DLD1 (cell line): Measurements from ENCODE around the gene RHBDL3.

Experiments
- in situ Hi-C: cut with HindIII; loops from 2 replicates; pipeline ENCODE4 v1.10.0; 2017; ENCODE audit warnings: low sequenced_read_pairs

RHBDL3 gene

GRCh38 chr17:32266389-32267301 lies 1.0 kb downstream of the RHBDL3 start:
- in situ Hi-C loops: no loop called here

DNA sequence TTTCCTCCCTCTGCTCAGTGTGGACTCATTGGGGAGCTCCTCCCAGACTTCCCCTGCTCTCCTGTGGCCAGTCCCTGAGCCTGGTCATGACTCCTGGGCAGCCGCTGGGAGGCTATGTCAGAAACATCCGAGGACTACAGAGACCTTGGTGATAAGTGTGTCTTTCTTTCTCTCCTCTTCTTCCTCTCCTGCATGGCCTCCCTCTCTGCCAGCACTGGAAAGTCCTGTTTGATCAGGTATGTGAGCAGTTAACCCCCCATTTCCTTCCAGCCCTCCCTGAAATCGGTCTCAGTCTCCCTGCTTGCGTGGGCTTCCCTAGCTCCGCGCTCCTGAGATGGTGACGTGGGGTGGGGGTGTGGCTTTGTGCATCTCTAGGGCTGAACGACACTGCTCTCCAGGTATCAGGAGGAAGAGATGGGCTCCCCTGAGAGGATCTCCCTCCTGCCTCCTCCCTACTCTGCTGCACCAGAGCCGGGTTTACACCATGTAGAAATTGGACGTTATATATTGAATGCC lies 2.1 kb downstream of the RHBDL3 start:
- in situ Hi-C loops: no loop called here

GRCh38 chr17:32268734-32269288 lies 3.2 kb downstream of the RHBDL3 start:
- in situ Hi-C loops: no loop called here

GRCh38 chr17:32269377-32269776 lies 3.7 kb downstream of the RHBDL3 start:
- in situ Hi-C loops: no loop called here

DNA sequence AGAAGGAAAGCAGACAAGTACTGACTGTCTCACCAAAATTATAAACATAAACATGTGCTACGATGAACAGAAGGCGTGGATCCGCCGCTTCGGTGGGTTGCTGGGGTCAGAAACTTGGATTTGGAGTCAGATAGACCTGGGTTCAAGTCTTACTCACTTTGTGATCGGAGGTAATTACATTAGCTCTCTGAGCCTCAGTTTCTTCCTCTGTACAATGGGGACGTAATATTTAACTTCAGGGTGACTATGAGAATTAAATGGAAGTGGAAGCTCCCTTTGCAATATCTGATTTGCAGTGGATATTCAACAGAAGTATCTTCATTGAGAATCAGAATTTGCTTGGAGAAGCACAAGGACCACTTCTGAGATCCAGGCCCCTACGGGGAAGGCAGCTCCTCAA lies 6.2 kb downstream of the RHBDL3 start:
- in situ Hi-C loops: no loop called here

DNA sequence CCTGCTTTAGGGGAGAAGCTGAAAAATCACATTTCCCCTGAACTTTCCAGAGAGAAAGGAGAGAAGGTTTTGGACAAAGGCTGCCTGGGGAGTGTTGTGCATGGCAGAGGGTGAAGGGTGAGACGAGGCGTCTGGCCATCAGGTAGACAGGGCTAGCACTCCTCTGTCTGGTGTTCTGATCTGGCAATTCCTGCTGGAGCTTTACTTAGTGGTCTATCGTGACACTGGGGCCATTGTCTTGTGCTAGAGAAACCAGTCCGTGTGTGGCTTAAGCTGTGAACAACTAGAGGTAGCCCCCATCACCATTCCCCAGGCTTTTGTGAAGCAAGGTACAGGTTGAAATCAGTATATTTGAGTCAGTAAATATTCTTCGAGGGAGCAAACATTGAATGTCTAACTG lies 8.5 kb downstream of the RHBDL3 start:
- in situ Hi-C loops: no loop called here

DNA sequence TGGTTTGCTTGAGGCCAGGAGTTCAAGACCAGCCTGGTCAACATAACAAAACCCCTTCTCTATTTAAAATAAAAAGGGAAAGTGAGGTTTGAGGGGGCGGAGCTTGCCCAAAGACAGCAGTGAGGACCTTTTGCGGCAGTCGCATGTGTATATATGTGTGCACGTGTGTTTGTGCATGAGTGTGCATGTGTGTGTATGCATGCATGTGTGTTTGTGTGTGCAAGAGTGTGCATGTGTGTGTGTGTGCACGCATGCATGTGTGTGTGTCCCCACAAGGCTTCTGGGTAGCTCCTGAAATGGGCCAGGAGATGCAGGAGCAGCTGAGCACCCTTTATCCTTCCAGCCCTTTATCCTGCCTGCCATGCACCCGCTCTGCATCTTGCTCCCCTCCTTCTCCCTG lies 9.0 kb downstream of the RHBDL3 start:
- in situ Hi-C loops: no loop called here

GRCh38 chr17:32275060-32276042 lies 9.7 kb downstream of the RHBDL3 start:
- in situ Hi-C loops: no loop called here

- in situ Hi-C loops: no loop called here
Measured at GRCh38 chr17:32276171-32276601, 10.6 kb downstream of the RHBDL3 start.

- in situ Hi-C loops: no loop called here
Measured at GRCh38 chr17:32277284-32277683, 11.7 kb downstream of the RHBDL3 start.

GRCh38 chr17:32278815-32279214 lies 13.2 kb downstream of the RHBDL3 start:
- in situ Hi-C loops: no loop called here

DNA sequence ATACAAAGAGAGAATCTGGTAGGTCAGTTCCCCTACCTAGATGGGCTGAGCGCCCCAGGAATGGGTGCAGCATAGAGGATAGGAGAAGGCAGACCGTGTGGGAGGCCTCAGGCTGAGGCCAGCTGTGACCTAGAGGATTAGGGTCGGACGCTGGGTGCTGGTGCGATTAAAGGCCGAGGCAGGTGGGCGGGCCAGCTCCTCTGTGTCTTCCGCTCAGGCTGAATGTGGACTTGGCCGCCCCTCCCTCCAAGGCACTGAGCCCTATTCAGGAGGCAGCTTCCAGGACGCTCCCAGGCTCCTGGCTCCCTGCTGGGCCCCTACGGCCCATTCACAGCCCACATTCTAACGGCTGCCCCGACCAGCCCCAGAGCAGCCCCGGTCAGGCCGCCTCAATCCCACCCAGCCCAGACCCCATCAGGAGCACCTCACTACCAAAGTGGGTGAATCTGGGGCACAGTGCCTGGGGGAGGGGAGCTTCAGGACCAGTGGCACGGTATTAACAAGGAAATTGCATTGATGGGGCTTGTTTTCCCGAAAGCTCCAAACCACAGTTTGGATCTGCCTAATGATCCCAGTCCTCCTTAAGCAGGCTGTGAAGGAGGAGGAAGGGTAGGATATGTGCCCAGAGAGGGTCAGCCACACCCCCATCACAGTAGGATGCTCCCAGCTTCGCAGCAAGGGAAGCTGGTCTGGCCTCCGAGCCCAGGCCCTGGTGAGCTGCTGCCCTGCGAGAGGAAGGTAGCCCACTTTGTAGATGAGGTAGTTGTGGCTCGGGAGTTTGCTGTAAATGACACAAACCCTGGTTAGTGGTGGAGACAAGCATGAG lies 14.5 kb downstream of the RHBDL3 start:
- in situ Hi-C loops: no loop called here

- in situ Hi-C loops: no loop called here
Measured at GRCh38 chr17:32281011-32281451, 15.4 kb downstream of the RHBDL3 start.

GRCh38 chr17:32283745-32284201 lies 18.1 kb downstream of the RHBDL3 start:
- in situ Hi-C loops: no loop called here

GRCh38 chr17:32285306-32285705 lies 19.7 kb downstream of the RHBDL3 start:
- in situ Hi-C loops: no loop called here

- in situ Hi-C loops: no loop called here
Measured at GRCh38 chr17:32285746-32286517, 20.3 kb downstream of the RHBDL3 start.

DNA sequence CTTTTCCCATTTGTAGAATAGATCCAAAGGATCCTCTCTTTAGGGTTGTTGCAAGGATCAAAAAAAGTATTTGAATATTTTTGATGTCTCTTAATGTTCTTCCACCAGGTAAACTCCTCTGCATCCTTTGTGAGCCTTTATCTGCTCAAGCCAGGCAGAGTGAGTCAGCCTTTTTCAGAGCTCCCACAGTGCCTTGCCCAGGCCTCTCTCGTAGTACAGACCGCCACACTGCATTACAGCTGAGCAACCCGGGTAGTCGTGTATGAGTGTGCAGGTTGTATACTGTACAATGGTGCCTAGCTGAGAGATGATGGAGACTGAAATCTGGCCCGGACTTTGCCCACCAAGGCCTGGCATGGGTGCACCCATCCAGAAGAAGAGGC lies 20.9 kb downstream of the RHBDL3 start:
- in situ Hi-C loops: no loop called here

DNA sequence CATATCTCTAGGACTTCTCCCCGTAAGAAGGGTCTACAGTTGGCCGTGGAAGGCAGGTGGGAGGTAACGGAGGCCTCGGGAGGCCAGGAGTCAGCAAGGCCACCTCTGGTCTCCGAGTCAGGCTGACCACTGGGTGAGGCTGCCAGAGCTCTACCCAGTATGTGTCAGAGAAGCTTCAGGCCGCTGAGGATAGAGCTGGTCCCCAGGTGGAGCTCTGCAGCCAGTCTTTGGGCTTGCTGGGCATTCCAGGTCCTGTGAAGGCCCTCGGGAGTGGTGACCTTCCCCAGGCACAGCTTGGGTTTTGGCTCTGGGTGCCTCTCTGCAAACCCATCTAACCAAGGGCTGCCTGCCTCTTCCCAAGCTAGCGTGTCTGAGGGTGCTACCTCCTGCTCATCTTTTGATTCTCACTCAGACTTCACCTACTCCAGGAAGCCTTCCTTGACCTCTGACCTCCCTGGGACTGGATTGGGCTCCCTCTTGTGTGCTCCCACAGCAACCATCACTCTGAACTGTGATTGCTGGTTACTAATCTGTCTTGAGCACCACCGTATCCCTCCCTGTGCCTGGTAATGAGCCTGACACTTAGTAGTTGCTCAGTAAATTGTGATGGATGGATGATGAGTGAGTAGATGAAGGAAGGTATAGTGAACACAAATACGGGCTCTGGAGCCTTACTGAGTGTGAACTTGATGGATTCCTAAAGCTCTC lies 22.3 kb downstream of the RHBDL3 start:
- in situ Hi-C loops: no loop called here

DNA sequence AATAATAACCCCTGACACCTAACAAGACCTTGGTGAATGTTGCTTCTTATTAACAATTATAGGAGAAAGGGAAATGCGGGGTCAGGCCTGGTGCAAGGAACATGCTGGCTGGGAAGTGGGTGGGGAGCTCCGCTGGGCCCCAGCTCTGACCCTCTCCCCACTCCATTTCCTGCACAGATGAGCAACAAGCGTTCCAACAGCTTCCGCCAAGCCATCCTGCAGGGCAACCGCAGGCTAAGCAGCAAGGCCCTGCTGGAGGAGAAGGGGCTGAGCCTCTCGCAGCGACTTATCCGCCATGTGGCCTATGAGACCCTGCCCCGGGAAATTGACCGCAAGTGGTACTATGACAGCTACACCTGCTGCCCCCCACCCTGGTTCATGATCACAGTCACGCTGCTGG lies 23.0 kb downstream of the RHBDL3 start:
- in situ Hi-C loops: no loop called here
